Liver (tissue), 9 donors: ENCODE results near the gene NOC2L. TPM values are rescaled to one million over a fixed set of nuclear protein-coding genes. Genes with fewer than 3 reads are reported as not detected.

ENCODE experiments used
- DNase-seq: peaks from one replicate; pipeline ENCODE4 v3.0.0-alpha.2; 2017; ENCODE audit warnings: low spot score
- H3K27ac ChIP-seq, 2 donors: one replicate each; pipeline ENCODE4 v1.7.0; 2013; ENCODE audit warnings: inconsistent platforms in 2 of 2, low read length in 2 of 2, control low read depth in 1 of 2, low read depth in 1 of 2, mild to moderate bottlenecking in 1 of 2
- H3K27me3 ChIP-seq, 4 donors: one replicate each; pipeline versions ENCODE4 v1.6.1 to v1.7.0; 2013; ENCODE audit warnings: low read length in 3 of 4, inconsistent platforms in 1 of 4, mild to moderate bottlenecking in 1 of 4, moderate library complexity in 1 of 4; ENCODE audit not compliant: control insufficient read depth in 4 of 4, insufficient read depth in 4 of 4
- H3K36me3 ChIP-seq, 4 donors: one replicate each; pipeline versions ENCODE4 v1.6.1 to v1.7.0; 2013; ENCODE audit warnings: low read length in 3 of 4, mild to moderate bottlenecking in 3 of 4, low read depth in 1 of 4, moderate library complexity in 1 of 4; ENCODE audit not compliant: control insufficient read depth in 4 of 4, insufficient read depth in 3 of 4
- H3K4me1 ChIP-seq, 4 donors: one replicate each; pipeline versions ENCODE4 v1.6.1 to v1.7.0; 2013; ENCODE audit warnings: low read length in 3 of 4, mild to moderate bottlenecking in 3 of 4, moderate library complexity in 1 of 4; ENCODE audit not compliant: control insufficient read depth in 4 of 4, insufficient read depth in 4 of 4
- H3K4me3 ChIP-seq, 3 donors: one replicate each; pipeline versions ENCODE4 v1.6.1 to v1.7.0; 2013; ENCODE audit warnings: low read length in 3 of 3, control low read depth in 1 of 3, low read depth in 1 of 3, mild to moderate bottlenecking in 1 of 3
- H3K9ac ChIP-seq, 2 donors: one replicate each; pipeline ENCODE4 v1.7.0; 2013; ENCODE audit warnings: low read length in 2 of 2, mild to moderate bottlenecking in 2 of 2, moderate library complexity in 2 of 2, control low read depth in 1 of 2, low read depth in 1 of 2
- H3K9me3 ChIP-seq, 4 donors: one replicate each; pipeline versions ENCODE4 v1.6.1 to v1.7.0; 2013; ENCODE audit warnings: low read length in 3 of 4; ENCODE audit not compliant: control insufficient read depth in 4 of 4
- ATF3 ChIP-seq: IDR thresholded peaks from 2 replicates; pipeline ENCODE4 v1.6.1; 2016; ENCODE audit warnings: antibody characterized with exemption
- CTCF ChIP-seq: fragments of 150-350 bp; IDR thresholded peaks from 2 replicates; pipeline ENCODE4 v1.5.1; 2017; ENCODE audit warnings: improper control_type of control experiment, low read depth, low read length; ENCODE audit not compliant: missing input control
- EGR1 ChIP-seq, 2 donors: IDR thresholded peaks; 2 replicates each; pipeline ENCODE4 v1.6.1; 2016 to 2018; ENCODE audit warnings: antibody characterized with exemption in 2 of 2, low read depth in 2 of 2
- FOXA1 ChIP-seq: IDR thresholded peaks from 2 replicates; pipeline ENCODE4 v1.6.1; 2016; ENCODE audit warnings: antibody characterized with exemption
- FOXA2 ChIP-seq: IDR thresholded peaks from 2 replicates; pipeline ENCODE4 v1.6.1; 2016; ENCODE audit warnings: antibody characterized with exemption
- HNF4A ChIP-seq, 2 donors: conservative IDR thresholded peaks; 2 replicates each; pipeline ENCODE4 v1.6.1; 2016; ENCODE audit warnings: antibody characterized with exemption in 2 of 2, mild to moderate bottlenecking in 2 of 2
- HNF4G ChIP-seq: IDR thresholded peaks from 2 replicates; pipeline ENCODE4 v1.6.1; 2016; ENCODE audit warnings: antibody characterized with exemption
- JUND ChIP-seq, 2 donors: IDR thresholded peaks; 2 replicates each; pipeline ENCODE4 v1.6.1; 2016; ENCODE audit warnings: antibody characterized with exemption in 2 of 2
- MAX ChIP-seq: IDR thresholded peaks from 2 replicates; pipeline ENCODE4 v1.6.1; 2016; ENCODE audit warnings: antibody characterized with exemption
- NR2F2 ChIP-seq: IDR thresholded peaks from 2 replicates; pipeline ENCODE4 v1.6.1; 2016; ENCODE audit warnings: antibody characterized with exemption
- RAD21 ChIP-seq, 2 donors: IDR thresholded peaks; 2 replicates each; pipeline ENCODE4 v1.6.1; 2016; ENCODE audit warnings: antibody characterized with exemption in 2 of 2, mild to moderate bottlenecking in 2 of 2
- REST ChIP-seq: IDR thresholded peaks from 2 replicates; pipeline ENCODE4 v1.6.1; 2016; ENCODE audit warnings: antibody characterized with exemption, mild to moderate bottlenecking
- RXRA ChIP-seq, 2 donors: IDR thresholded peaks; 2 replicates each; pipeline ENCODE4 v1.6.1; 2017 to 2018; ENCODE audit warnings: antibody characterized with exemption in 2 of 2, mild to moderate bottlenecking in 1 of 2
- SP1 ChIP-seq: IDR thresholded peaks from 2 replicates; pipeline ENCODE4 v1.6.1; 2018; ENCODE audit warnings: antibody characterized with exemption, mild to moderate bottlenecking
- TAF1 ChIP-seq: conservative IDR thresholded peaks from 2 replicates; pipeline ENCODE4 v1.6.1; 2016; ENCODE audit warnings: antibody characterized with exemption, mild to moderate bottlenecking
- YY1 ChIP-seq: IDR thresholded peaks from 2 replicates; pipeline ENCODE4 v1.6.1; 2016; ENCODE audit warnings: antibody characterized with exemption, mild to moderate bottlenecking
- ZBTB33 ChIP-seq: IDR thresholded peaks from 2 replicates; pipeline ENCODE4 v1.6.1; 2016; ENCODE audit warnings: antibody characterized with exemption
- WGBS: extraction: QIAGEN DNeasy Blood & Tissue Kit; methylation state at CpG from one replicate; pipeline ENCODE4 v1.1.7; 2013; 5-methylcytosine and 5-hydroxymethylcytosine counted together
- polyA plus RNA-seq, 2 donors: library from polyadenylated mRNA; stranded (reverse) in 1 of 2; unstranded in 1 of 2; fragments of 200-250 nt in 1 of 2; fragments of >200 nt in 1 of 2; fragmentation: Nextera tagmentation in 1 of 2; extraction: Ambion mirVana in 1 of 2; gene quantifications; one replicate each; pipeline versions ENCODE4 v1.2.1 to v1.2.3, GENCODE V29; 2013 to 2015
- total RNA-seq, 2 donors: library from RNA; depleted of rRNA; stranded (reverse); fragments of >200 nt; gene quantifications; one replicate each; pipeline ENCODE4 v1.2.3, GENCODE V29; 2014
- donor health status: healthy.
- donor health status: healthy.
- donor health status: healthy.
- donor health status: healthy.
- donor health status: healthy.

Gene NOC2L
- total and polyA plus RNA-seq, 4 donors, result 17.1 to 34.5 (median 30.0) TPM

- 1% methylated on average over 95 of the region's 95 CpGs for WGBS
- H3K4me3 ChIP-seq, result peak within 1 kb of the TSS in 2 of 3 donors; percentile 31 to 66
- H3K27ac ChIP-seq, result peak within 1 kb of the TSS; percentile 83 to 84
- no peaks in the 10 kb centered on the region for H3K9me3 ChIP-seq
- peak; percentile 54 for DNase-seq
- peaks cover 0 to 11% (median 1%) of the 10 kb centered on the region in 4 donors for H3K27me3 ChIP-seq
- TF ChIP-seq TAF1 (no peak), SP1 (peak; percentile 20)
- H3K9ac ChIP-seq, result peak within 1 kb of the TSS in 1 of 2 donors; percentile 15
- peaks cover 0 to 1% (median 0%) of the 10 kb centered on the region in 4 donors for H3K36me3 ChIP-seq
- H3K4me1 ChIP-seq, result peaks cover under 1 to 41% (median 27%) of the 10 kb centered on the region in 4 donors
Measured at GRCh38 chr1:999725-1000356, 40.8 kb upstream of the NOC2L start, which contains the start of gene HES4. HES4 (minus strand) TSS chr1:1000097; CDS start chr1:999973, 124 bp downstream.

GRCh38 chr1:998995-999724 is 40.1 kb upstream of the NOC2L start:
- H3K36me3 ChIP-seq, result peaks cover 0 to 1% (median 0%) of the 10 kb centered on the region in 4 donors
- H3K27me3 ChIP-seq, result peaks cover 0 to 11% (median 1%) of the 10 kb centered on the region in 4 donors
- peaks cover 0 to 38% (median 23%) of the 10 kb centered on the region in 4 donors for H3K4me1 ChIP-seq
- DNase-seq, result no peak
- WGBS, result 2% methylated on average over 86 of the region's 86 CpGs
- peak overlapping the region; percentile 23 to 50 for H3K27ac ChIP-seq
- H3K9me3 ChIP-seq, result no peaks in the 10 kb centered on the region
- TF ChIP-seq HNF4G, result no peak
- no peak for TF ChIP-seq SP1
- TF ChIP-seq RAD21 (IDR thresholded peaks at IDR 0.05), result no peak
- TF ChIP-seq RXRA (IDR thresholded peaks at IDR 0.05), result no peak
- TF ChIP-seq NR2F2, result no peak
- TF ChIP-seq ATF3, result no peak
- no peak for TF ChIP-seq MAX
- no peak for TF ChIP-seq EGR1 (IDR thresholded peaks at IDR 0.05; ENCODE audit: low read depth in 2 of 2)
- no peak for TF ChIP-seq FOXA2
- no peak for TF ChIP-seq HNF4A (conservative IDR thresholded peaks at IDR 0.05)
- no peak for TF ChIP-seq FOXA1
- H3K4me3 ChIP-seq, result peak overlapping the region in 1 of 3 donors; percentile 66
- H3K9ac ChIP-seq, result no peak overlapping the region

GRCh38 chr1:998745-998994 is 39.6 kb upstream of the NOC2L start:
- H3K4me3 ChIP-seq, result peak overlapping the region in 1 of 3 donors; percentile 66
- H3K27me3 ChIP-seq, result peaks cover 0 to 11% (median 1%) of the 10 kb centered on the region in 4 donors
- H3K27ac ChIP-seq, result no peak overlapping the region
- WGBS, result 2% methylated on average over 27 of the region's 27 CpGs
- peaks cover 0 to 1% (median 0%) of the 10 kb centered on the region in 4 donors for H3K36me3 ChIP-seq
- H3K4me1 ChIP-seq, result peaks cover 0 to 38% (median 23%) of the 10 kb centered on the region in 4 donors
- H3K9me3 ChIP-seq, result no peaks in the 10 kb centered on the region
- H3K9ac ChIP-seq, result no peak overlapping the region
- no peak for DNase-seq
- TF ChIP-seq FOXA2 (no peak), EGR1 (IDR thresholded peaks at IDR 0.05; ENCODE audit: low read depth in 2 of 2) (no peak), RAD21 (IDR thresholded peaks at IDR 0.05) (no peak), REST (no peak), ZBTB33 (no peak), MAX (no peak), NR2F2 (no peak), ATF3 (no peak), HNF4A (conservative IDR thresholded peaks at IDR 0.05) (no peak), CTCF (no peak), JUND (IDR thresholded peaks at IDR 0.05) (no peak), HNF4G (no peak), RXRA (IDR thresholded peaks at IDR 0.05) (no peak), YY1 (no peak)
